D721Med (cell line): ENCODE data around the gene RYR2.
A peak's percentile ranks its signal among the peaks of the same experiment; 100 is the strongest.

ENCODE experiments used
- DNase-seq: peaks from one replicate; pipeline ENCODE4 v3.0.0; 2011; ENCODE audit warnings: low spot score; ENCODE audit not compliant: insufficient read length
- FAIRE-seq: peaks from 2 replicates; lab custom pipeline; 2011; peaks lifted over from hg19 to GRCh38; lab: Jason Lieb, UNC
- CTCF ChIP-seq: IDR thresholded peaks from 2 replicates; pipeline ENCODE4 v1.5.1; 2012; ENCODE audit warnings: mild to moderate bottlenecking, control low read depth; ENCODE audit not compliant: insufficient read depth; ENCODE audit errors: missing control alignments

RYR2 gene

GRCh38 chr1:237788069-237788468, 746.1 kb downstream of the RYR2 start:
- FAIRE-seq (peak; percentile 21), DNase-seq (no peak)
- TF ChIP-seq CTCF = no peak

- DNase-seq (no peak), FAIRE-seq (no peak)
- TF ChIP-seq CTCF = no peak
Measured at GRCh38 chr1:237789619-237790018, 747.6 kb downstream of the RYR2 start.

GRCh38 chr1:237791592-237791991, 749.6 kb downstream of the RYR2 start:
- TF ChIP-seq CTCF = no peak
- no peak for DNase-seq
- FAIRE-seq = no peak

- no peak for TF ChIP-seq CTCF
- FAIRE-seq = no peak
Measured at GRCh38 chr1:237792149-237792548, 750.2 kb downstream of the RYR2 start.

GRCh38 chr1:237792726-237793125, 750.7 kb downstream of the RYR2 start:
- DNase-seq (no peak), FAIRE-seq (no peak)
- no peak for TF ChIP-seq CTCF

More at GRCh38 chr1:237792149-237792548, 750.2 kb downstream of the RYR2 start:
- no peak for DNase-seq

- no peak for TF ChIP-seq CTCF
- FAIRE-seq (no peak), DNase-seq (no peak)
Measured at GRCh38 chr1:237794071-237794470, 752.1 kb downstream of the RYR2 start.

- FAIRE-seq (no peak), DNase-seq (no peak)
- no peak for TF ChIP-seq CTCF
Measured at GRCh38 chr1:237795558-237795957, 753.6 kb downstream of the RYR2 start.
